ENCODE results near the gene FAM193A. TPM values are rescaled to one million over a fixed set of nuclear protein-coding genes. Genes with fewer than 3 reads are reported as not detected.
A peak's percentile ranks its signal among the peaks of the same experiment; 100 is the strongest.
"Not testable (repeated sequence)": the region's sequence is repeated elsewhere in the genome, so short reads cannot be mapped to it uniquely, and the experiment has no call there.

Gene FAM193A
- total RNA-seq, 1 donor from 2014 or later, result 56.1 TPM

GRCh38 chr4:2535376-2536192, 863 bp upstream of the FAM193A start:
- Mint-ChIP-seq H3K9me3 (ENCODE audit: unreplicated experiment) (peaks cover 5% of the 10 kb centered on the region), H3K4me3 (ENCODE audit: unreplicated experiment) (peak overlapping the region; percentile 99), H3K27me3 (ENCODE audit: unreplicated experiment) (peaks cover 10% of the 10 kb centered on the region), H3K4me1 (ENCODE audit: low read depth, unreplicated experiment) (peaks cover 9% of the 10 kb centered on the region), H3K36me3 (ENCODE audit: unreplicated experiment) (no peaks in the 10 kb centered on the region), H3K27ac (ENCODE audit: unreplicated experiment) (peak overlapping the region; percentile 100)
- peak; percentile 86 for DNase-seq
- TF ChIP-seq CTCF (IDR thresholded peaks at IDR 0.05; ENCODE audit: partially characterized antibody, unreplicated experiment), result no peak

- Mint-ChIP-seq H3K27me3 (ENCODE audit: unreplicated experiment) (peaks cover 10% of the 10 kb centered on the region), H3K9me3 (ENCODE audit: unreplicated experiment) (peaks cover 5% of the 10 kb centered on the region), H3K4me1 (ENCODE audit: low read depth, unreplicated experiment) (peaks cover 9% of the 10 kb centered on the region), H3K4me3 (ENCODE audit: unreplicated experiment) (peak overlapping the region; percentile 92), H3K27ac (ENCODE audit: unreplicated experiment) (peak overlapping the region; percentile 86), H3K36me3 (ENCODE audit: unreplicated experiment) (no peaks in the 10 kb centered on the region)
- peak; percentile 70 for DNase-seq
- no peak for TF ChIP-seq CTCF (IDR thresholded peaks at IDR 0.05; ENCODE audit: partially characterized antibody, unreplicated experiment)
Measured at GRCh38 chr4:2537011-2537830, 774 bp downstream of the FAM193A start.

- not testable (repeated sequence) for H3K4me3 Mint-ChIP-seq (ENCODE audit: unreplicated experiment); H3K36me3 Mint-ChIP-seq (ENCODE audit: unreplicated experiment); H3K27me3 Mint-ChIP-seq (ENCODE audit: unreplicated experiment); H3K9me3 Mint-ChIP-seq (ENCODE audit: unreplicated experiment); DNase-seq; H3K4me1 Mint-ChIP-seq (ENCODE audit: low read depth, unreplicated experiment); H3K27ac Mint-ChIP-seq (ENCODE audit: unreplicated experiment)
Measured at GRCh38 chr4:2543580-2544191, 7.2 kb downstream of the FAM193A start.

- H3K9me3 Mint-ChIP-seq (ENCODE audit: unreplicated experiment), result no peaks in the 10 kb centered on the region
- no peak overlapping the region for H3K27ac Mint-ChIP-seq (ENCODE audit: unreplicated experiment)
- no peak for TF ChIP-seq CTCF (IDR thresholded peaks at IDR 0.05; ENCODE audit: partially characterized antibody, unreplicated experiment)
- H3K4me1 Mint-ChIP-seq (ENCODE audit: low read depth, unreplicated experiment), result no peaks in the 10 kb centered on the region
- DNase-seq, result no peak
- no peaks in the 10 kb centered on the region for H3K27me3 Mint-ChIP-seq (ENCODE audit: unreplicated experiment)
- no peaks in the 10 kb centered on the region for H3K36me3 Mint-ChIP-seq (ENCODE audit: unreplicated experiment)
- no peak overlapping the region for H3K4me3 Mint-ChIP-seq (ENCODE audit: unreplicated experiment)
Measured at GRCh38 chr4:2545321-2546013, 9.0 kb downstream of the FAM193A start.

GRCh38 chr4:2546286-2546823, 9.9 kb downstream of the FAM193A start:
- Mint-ChIP-seq H3K4me1 (ENCODE audit: low read depth, unreplicated experiment) (no peaks in the 10 kb centered on the region), H3K27me3 (ENCODE audit: unreplicated experiment) (no peaks in the 10 kb centered on the region), H3K36me3 (ENCODE audit: unreplicated experiment) (no peaks in the 10 kb centered on the region), H3K4me3 (ENCODE audit: unreplicated experiment) (no peak overlapping the region), H3K9me3 (ENCODE audit: unreplicated experiment) (no peaks in the 10 kb centered on the region), H3K27ac (ENCODE audit: unreplicated experiment) (no peak overlapping the region)
- TF ChIP-seq CTCF (IDR thresholded peaks at IDR 0.05; ENCODE audit: partially characterized antibody, unreplicated experiment), result no peak
- DNase-seq, result no peak

- not testable (repeated sequence) for H3K4me3 Mint-ChIP-seq (ENCODE audit: unreplicated experiment); H3K4me1 Mint-ChIP-seq (ENCODE audit: low read depth, unreplicated experiment); H3K9me3 Mint-ChIP-seq (ENCODE audit: unreplicated experiment); H3K27ac Mint-ChIP-seq (ENCODE audit: unreplicated experiment); H3K27me3 Mint-ChIP-seq (ENCODE audit: unreplicated experiment); H3K36me3 Mint-ChIP-seq (ENCODE audit: unreplicated experiment); DNase-seq
Measured at GRCh38 chr4:2546961-2547691, 10.7 kb downstream of the FAM193A start.
